GM19467 (cell line): ENCODE results near the gene ATXN10.
"Not testable (repeated sequence)": the region's sequence is repeated elsewhere in the genome, so short reads cannot be mapped to it uniquely, and the experiment has no call there.

ENCODE experiments used
- ATAC-seq: cut with Tn5 transposase; IDR thresholded peaks from one replicate; pipeline ENCODE4 v1.9.1; 2021; ENCODE audit warnings: mild to moderate bottlenecking, moderate library complexity; ENCODE audit not compliant: unreplicated experiment

Gene ATXN10

DNA sequence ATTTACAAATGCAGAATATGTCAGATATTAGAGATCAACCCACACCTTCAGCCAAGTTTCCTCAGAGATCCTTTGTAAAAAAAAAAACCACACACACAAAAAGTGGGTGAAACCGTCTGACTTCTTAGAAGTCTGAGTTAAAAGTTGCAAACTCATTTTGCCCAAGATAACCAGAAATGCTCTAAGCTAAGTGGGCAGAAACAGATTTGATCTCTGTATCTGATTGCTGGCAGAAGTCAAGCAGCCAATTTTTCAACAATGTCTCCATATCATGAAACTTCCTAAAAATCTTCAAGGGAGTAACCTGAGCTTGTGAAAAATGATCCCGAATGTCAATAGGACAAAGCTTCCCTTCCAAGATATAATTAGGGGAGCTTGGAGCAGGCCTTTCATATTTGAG is 28.6 kb upstream of the ATXN10 start:
- ATAC-seq: no peak

DNA sequence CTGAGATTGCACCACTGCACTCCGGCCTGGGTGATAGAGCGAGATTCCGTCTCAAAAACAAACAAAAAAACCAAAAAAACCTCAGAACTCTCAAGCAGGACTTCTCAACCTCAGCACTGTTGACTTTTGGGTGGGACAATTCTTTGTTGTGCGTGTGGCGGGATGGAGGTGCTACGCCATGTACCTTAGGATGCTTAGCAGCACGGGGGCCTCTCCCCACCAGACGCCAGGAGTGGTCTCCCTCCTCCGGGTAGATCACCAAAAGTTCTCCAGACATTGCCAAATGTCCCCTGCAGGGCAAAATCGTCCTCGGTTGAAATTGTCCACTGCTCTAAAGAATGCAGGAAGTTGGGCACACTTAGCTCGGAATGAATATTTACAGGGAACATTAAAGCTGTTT is 26.9 kb upstream of the ATXN10 start:
- ATAC-seq: no peak

DNA sequence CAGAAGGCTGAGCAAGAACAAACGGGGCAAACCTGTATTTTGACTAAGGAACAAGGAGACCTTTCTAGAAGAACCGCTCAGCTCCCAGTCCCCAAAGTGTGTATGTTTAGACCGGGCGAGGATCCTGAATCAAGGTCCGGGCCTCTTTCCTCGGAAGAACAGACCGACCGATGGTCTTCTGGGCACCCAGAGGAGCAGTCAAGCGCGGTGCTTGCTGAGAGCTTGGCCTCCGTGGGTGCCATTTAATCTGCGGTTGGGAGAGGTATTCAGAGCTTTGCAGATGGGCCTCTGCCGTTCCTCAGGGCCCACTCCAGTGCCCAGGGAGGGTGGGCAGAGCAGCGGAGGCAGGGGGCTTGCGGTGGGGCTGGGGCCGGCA is 26.5 kb upstream of the ATXN10 start:
- no peak for ATAC-seq

DNA sequence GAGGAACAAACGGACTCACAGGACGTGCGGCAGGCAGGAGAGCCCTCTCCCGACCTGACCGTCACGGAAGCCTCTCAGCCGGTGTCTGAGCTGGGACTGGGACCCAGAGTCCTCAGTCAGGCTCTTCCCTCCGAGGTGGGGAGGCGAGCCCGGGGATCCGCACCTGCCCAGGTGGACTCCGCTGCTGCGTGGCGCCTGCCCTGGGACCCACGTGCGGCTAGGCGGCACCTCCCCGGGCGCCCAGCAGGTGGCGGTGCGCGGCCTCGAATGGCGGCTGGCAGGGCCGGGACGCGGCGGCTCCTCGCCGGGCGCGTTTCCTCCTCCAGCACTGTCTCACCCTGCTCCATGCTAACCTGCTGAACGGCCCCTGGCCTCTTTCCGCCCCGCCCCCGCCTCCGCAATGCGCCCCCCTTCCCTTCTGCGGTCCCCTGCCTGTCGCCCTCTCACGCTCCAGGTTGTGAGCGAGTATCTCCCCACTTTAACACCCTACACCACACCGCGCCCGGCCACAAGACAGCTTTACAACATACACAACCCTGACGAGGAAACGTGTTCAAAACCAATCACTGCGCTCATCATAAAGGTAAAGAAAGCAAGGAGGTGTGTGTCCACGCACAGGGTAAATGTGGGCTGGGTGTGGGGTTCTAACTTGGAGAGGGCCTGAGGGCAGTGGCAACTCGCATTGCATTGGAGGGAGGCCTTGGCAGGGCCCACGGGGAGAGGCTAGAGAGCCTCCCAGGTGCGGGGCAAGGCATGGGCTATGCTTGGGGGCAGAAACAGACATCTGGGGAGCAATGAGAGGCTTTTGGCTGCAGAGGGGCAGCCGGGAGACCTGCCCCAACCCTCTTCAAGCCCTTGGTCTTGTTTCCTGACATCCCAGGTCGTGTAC is 25.9 kb upstream of the ATXN10 start:
- ATAC-seq: no peak

DNA sequence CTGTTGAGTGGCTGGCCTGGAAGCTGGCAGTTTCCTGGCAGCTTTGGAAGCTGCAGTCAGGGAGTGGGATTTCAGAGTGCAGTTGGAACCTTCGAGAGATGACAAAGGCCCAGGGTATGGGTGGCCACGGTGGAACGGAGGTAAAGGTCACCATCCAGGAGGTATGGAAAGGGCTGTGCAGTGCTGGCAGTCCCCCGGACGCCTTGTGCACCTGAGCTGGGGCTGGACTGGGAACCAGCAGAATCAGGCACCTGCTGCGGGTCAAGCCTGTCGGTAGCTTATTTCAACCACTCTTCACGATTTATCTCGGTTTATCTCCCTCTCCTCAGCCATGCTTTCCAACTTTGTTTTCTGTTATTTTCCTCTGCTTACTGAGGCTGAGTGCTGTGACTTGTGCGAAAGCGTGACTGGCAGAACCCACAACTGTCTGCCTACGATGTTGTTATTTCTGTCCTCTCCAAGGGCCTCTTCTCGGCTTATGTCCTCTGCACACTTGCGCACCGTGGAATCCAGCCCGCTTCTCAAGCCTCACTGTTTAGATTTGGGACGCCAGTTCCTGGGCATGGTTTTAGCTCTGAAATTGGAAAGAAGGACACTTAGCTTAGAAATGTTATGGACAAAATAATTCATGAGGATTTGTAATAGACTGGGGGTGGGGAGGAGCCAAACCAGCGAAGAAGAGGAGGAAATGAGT is 24.0 kb upstream of the ATXN10 start:
- no peak for ATAC-seq

DNA sequence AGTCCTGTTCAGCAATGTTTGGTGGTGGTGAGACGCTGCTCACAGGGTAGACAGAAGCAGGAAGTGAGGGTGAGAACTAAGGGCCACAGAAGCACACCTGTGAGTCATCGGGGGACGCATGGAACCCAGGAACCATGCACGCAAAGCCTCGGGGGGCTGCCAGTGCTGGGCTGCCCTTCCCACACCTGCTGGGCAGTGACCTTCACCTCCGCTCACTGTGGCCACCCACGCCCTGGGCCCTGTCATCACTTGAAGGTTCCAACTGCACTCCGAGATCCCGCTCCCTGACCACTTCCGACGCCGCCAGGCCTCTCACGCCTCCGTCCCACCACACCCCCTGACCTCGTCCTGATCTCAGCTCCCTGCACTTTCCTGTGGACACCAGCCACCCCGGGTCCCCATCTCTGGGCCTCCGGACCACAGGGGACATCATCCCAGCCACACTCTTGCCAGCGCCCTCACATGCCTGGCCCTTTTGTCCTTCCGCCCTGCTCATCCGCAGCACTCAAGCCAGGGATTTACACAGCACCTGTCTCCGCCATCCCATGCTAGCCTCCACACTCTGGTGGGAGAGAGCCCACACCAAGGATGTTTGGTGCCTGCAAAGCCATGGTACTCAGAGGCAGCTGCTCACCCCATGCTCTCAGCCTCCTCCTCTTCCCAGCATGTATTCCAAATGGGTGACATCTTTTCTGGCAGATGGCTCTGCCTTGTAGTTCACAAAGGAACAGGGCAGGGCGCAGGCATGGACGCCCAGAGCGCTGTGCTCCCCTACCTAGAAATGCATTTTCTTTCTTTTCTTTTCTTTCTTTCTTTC is 23.1 kb upstream of the ATXN10 start:
- ATAC-seq: no peak

DNA sequence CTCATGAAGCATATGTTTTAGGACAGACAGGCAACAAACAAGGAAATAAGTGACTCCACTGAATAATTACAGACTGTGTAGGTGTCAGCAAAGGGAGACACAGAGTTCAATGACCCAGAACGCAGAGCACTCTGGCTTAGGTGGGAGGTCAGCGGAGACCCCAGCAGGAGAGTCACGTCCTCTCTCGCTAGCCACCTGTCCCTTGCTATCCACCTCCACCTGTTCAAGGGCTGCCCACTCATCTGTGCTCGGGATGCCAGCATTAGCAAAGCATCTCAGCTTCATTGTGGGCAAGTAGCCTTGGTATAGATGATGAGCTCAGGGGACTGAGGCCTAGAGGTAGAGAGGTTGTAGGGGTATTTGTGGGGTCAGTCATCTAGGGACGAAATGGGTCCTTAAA is 21.8 kb upstream of the ATXN10 start:
- ATAC-seq: no peak

DNA sequence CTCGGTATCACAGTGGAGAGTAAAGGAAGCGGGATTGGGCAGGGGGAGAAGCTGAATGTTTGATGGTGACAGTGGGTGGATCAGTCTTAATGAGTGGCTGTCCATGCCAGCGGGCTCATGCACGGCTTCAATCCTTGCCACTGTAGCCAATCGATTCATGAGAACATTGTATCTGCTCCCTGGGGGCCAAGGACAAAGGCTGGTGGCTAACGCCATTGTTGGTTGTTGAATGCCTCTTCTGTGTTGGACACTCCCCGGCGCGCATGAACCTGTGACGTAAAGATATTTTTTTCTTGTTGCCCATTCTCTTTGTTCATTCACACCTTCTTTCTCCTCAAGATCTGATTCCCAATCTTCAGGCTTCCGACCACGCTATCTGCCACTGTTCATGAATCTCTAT is 20.9 kb upstream of the ATXN10 start:
- no peak for ATAC-seq

DNA sequence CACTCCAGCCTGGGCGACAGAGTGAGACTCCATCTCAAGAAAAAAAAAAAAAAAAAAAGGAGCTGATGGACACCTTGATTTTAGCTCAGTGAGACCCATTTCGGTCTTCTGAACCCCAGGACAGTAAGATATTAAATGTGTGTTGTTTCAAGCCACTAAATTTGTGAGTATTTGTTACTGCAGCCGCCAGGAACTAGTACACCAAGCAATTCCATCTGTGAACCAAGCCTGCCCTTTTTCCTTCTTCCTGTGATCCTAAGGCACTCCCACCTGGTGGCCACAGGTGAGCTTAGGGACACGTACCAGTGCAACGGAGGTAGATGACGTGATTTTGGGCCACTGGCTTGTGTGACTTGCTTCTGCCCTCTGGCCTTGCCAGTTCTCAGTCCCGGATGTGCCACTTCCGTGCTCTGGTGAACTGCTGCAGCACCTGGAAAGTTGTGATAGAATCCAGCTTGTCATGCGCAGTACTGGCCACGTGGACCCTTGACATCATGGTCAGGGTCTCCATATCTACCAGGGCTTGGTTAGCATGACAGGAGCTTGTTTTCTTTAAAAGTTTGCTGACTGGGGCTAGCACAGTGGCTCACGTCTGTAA is 19.6 kb upstream of the ATXN10 start:
- no peak for ATAC-seq

DNA sequence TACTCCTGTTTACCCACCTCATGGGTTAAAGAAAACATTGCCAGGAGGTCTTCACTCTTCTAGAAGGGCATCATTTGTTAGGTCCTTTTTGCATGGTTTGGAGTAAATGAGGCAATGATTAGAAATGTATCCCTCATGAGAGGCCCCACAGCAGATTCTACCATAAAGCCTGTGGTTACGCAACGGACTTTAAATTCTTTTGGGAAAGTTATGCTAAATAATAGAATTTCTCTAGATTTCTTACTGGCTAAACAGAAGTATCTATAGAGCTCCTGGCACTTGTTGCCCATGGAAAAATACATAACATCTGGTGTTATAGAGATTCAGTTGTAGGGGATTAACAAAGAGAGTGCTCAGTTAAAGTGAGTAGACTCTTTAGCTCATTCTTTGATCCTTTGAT is 15.1 kb upstream of the ATXN10 start:
- no peak for ATAC-seq

DNA sequence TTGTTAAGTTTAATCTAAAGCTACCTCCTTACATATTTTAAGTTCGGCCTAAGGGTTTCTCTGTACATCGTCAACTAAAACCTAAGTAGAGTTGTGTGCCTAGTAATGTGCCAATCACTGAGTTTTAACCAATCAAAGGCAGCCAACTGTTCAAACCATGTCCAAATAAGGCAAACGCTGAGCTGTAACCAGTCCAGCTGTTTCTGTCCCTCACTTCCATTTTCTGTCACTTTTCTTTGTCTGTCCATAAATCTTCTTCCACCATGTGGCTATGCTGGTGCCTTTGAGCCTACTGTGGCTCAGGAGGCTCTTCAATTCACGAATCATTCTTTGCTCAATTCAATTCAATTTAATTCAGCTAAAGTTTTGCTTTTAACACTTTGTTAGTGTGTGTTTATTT is 13.9 kb upstream of the ATXN10 start:
- no peak for ATAC-seq

DNA sequence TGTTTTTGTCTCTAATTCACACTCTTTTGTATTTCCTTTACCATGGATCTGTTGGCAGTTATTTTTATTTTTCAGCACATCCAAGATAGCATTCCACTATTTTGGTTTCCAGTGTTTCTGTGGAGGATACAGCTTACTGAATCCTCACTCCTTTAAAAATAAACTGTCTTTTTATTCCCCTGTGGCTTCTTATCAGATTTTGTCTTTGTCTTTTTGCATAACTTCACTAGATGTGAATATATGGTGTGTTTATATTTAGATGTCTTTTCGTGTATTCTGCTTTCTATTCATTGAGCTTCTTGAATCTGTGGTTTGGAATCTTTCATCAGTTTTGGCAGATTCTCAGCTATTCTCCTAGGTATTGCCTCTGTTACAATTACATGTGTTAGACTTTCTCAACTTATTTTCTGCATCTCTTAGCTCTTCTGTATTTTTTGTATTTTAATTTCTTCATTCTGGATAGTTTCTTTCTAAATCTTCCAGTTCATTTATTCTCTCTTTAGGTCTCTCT is 7.4 kb upstream of the ATXN10 start:
- ATAC-seq: no peak

DNA sequence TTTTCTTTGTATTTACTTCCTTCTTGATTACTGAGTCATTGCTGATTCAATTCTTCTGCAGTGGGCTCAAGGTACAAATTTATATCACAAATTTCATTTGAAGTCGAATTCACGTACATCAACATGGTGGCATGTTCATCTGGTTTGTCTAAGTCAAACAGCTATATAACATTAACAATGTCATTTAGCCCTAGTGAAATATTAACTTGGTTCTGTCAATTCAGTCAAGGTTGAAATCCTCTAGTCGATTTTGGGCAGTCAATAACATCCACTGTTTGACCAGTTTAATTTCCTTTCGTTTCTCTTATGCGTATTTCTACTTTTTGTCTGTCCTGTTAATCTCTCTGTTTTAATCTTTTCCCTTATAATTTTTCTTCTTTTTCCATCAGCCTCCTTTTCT is 4.1 kb upstream of the ATXN10 start:
- ATAC-seq: no peak

DNA sequence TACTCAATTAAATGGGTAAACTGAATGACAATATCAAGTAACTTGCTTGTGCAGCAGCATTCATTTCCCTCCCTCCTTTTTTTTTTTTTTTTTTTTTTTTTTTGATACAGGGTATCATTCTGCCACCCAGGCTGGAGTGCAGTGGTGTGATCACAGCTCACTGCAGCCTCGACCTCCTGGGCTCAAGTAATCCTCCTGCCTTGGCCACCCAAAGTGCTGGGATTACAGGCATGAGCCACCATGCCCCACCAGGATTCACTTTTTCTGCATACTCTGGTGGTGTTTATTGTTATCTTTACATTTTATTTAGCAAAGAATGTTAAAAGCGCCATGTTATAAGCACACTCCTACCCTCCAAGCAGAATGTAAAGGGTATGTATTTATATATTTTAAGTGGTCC is 1.3 kb upstream of the ATXN10 start:
- not testable (repeated sequence) for ATAC-seq

DNA sequence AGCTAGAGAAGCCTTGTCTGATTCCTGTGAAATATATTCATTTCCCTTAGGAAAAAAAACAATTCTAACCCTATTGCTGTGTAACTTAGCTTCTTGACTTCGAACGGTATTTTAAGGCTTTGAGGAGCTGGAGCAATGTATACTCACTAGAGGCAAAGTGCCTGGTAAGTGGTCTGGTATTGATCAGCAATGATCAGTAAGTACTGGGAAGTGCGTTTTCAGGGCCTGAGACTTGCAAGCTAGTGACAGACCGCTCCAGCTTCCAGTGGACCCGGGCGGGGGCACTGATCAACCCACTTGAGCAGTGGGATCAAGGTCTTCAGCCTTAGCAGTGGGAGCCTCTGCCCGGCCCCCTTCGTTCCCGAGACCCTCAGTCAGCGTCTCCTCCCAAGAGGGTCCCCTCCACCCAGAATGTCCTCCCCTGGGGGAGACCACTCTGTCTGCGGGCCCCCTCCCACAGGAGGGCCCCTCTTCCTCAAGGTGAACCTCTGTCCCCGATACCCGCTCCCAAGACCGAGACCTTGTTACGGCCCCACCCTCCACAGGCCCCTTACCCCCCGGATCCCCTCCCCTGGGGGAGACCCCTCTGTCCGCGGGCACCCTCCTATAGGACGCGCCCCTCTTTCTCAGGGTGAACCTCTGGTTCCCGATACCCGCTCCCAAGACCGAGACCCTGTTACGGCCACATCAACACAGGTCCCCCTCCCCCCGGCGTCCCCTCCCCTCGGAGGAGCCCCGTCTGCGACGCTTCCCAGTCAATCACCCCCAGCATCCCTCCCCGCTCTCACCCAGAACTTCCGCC is 452 bp upstream of the ATXN10 start:
- no peak for ATAC-seq

DNA sequence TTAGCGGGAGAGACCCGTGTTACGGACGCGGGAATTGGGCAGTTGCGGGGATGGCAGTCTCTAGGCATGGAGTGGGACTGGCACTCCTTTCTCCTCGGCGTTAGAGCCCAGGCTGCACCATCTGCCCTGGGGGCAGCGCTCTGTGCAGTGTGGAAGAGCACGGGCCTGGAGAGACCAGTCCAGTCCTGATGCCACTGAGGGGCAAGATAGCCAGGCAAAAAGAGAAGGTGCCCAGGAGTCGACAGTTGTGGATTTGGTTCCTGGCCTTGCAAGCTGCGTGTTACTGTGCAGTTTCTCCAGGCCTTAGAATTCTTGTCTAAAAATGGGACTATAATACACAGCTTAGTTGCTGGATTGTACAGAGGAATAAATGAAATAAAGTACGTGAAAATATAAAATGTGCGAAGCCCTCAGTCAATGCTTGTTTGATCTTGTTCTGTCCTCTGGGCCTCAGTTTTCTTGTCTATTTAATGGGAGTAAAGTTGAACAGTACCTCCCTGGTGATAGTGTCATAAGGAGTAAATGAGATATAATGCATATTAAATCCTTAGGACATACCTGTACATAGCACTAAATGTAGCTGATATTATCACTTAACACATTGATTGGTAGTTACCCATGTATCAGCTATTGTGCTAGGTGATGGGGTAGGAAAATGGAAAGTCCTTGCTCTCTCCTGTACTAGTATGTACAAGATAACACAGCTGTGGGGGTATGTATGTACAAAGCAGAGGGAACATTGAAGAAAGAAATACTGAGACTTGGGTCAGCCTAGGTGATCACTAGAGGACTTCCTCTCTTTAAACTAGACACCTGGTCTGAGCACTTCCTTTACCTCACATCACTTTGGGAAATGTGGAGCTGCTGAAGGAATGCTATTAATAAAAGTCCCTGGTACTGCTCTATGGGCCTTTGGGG is 1.2 kb downstream of the ATXN10 start:
- ATAC-seq: no peak

DNA sequence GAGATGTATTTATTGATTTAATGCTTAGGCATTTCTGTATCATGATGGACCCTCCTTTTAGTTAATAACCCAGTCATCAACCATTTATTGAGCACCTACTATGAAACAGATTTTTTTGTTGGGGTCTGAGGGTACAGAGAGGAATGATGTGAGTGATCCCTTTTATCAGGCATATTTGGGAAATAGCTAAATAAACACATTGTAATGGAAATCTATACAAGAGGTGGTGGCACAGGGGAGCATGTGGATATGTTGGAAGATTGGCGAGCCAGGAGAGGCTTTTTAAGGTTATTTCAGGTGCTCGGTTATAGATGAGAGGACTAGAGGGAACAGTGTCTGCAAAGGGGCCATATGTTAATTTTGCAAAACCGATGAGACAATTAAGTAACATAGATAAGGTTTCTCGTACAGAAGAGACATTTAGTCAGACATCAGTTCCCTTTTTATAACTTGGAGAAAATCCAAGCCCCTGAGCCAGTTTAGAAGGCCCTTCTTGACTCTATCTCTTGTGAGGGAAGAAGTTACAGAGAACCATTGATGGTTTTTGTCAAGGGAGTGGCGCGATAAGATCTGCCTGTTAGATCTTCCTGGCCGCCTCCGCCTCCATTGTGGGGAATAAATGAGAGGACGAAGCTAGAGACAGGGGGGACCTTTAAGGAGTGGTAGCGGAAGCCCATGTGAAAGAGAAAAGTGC is 2.0 kb downstream of the ATXN10 start:
- ATAC-seq: no peak

DNA sequence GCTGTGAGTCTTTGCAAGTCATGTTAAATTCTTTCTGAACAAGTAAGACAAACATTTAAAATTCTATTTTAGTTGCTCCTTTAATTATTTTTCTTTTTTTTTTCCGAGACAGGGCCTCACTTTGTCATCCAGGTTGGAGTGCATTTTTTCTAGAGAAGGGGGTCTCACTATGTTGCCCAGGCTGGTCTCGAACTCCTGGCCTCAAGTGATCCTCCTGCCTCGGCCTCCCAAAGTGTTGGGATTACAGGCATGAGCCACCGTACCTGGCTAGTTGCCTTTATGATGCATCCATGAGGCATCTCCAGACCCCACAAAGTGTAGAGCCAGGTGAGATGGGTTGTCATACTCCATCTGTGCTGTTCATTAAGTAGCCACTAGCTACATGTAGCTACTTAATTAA is 4.4 kb downstream of the ATXN10 start:
- no peak for ATAC-seq

DNA sequence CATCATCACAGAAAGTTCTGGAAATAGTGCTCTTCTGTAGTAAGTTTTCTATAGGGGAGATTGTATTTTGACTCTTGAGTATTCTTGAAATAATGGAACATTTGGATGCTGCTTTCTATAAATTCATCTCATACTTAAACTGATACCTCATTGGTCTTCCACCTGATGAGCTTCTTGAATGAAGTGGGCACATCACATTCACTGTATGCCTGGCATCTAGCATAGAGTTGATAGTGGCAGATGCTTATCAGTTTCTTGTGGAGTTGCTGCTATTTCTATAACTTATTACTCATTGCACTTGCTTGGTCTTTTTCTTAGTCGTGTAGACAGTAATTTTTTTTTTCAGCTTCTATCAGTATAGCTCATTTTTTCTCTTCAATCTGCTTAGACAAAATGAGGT is 5.4 kb downstream of the ATXN10 start:
- ATAC-seq: no peak
